ENCODE data around the gene AMN. TPM values are rescaled to one million over a fixed set of nuclear protein-coding genes. Genes with fewer than 3 reads are reported as not detected.
"Not testable (repeated sequence)": the region's sequence is repeated elsewhere in the genome, so short reads cannot be mapped to it uniquely, and the experiment has no call there.

AMN gene
- total RNA-seq, 4 donors from 2014 or later, result 0.21 TPM; not detected in 3

- peaks cover 0 to 28% (median 10%) of the 10 kb centered on the region in 3 donors for H3K36me3 ChIP-seq
- H3K4me3 ChIP-seq, result no peak overlapping the region
- WGBS, 2 donors, result 90 to 92% methylated on average over 8 of the region's 8 CpGs
- H3K9me3 ChIP-seq, result no peaks in the 10 kb centered on the region
- DNase-seq (ENCODE audit: low spot score in 2 of 2), result no peak
- H3K4me1 ChIP-seq, result peaks cover 0 to 4% (median 0%) of the 10 kb centered on the region in 4 donors
- H3K27me3 ChIP-seq, result no peaks in the 10 kb centered on the region
- TF ChIP-seq EP300 (IDR thresholded peaks at IDR 0.05), result no peak
- TF ChIP-seq POLR2A (IDR thresholded peaks at IDR 0.05), result no peak
- TF ChIP-seq CTCF (IDR thresholded peaks at IDR 0.05), result no peak
- peak overlapping the region in 1 of 4 donors; percentile 52 for H3K27ac ChIP-seq
These were observed 29.8 kb upstream of the AMN start for GRCh38 chr14:102892651-102893050.

- peak; percentile 59 to 79 for DNase-seq (ENCODE audit: low spot score in 2 of 2)
These were observed 29.0 kb upstream of the AMN start for GRCh38 chr14:102893452-102893851.

GRCh38 chr14:102896735-102897134 lies 25.7 kb upstream of the AMN start:
- H3K27me3 ChIP-seq; H3K9me3 ChIP-seq; H3K4me3 ChIP-seq; H3K4me1 ChIP-seq; H3K27ac ChIP-seq; DNase-seq (ENCODE audit: low spot score in 2 of 2): not testable (repeated sequence)
- H3K36me3 ChIP-seq, result peaks cover 0 to 39% (median 4%) of the 10 kb centered on the region in 3 donors

More at GRCh38 chr14:102893452-102893851, 29.0 kb upstream of the AMN start:
- no peak overlapping the region for H3K4me3 ChIP-seq
- H3K27ac ChIP-seq, result peak overlapping the region in 1 of 4 donors; percentile 52
- H3K36me3 ChIP-seq, result peaks cover 0 to 30% (median 10%) of the 10 kb centered on the region in 3 donors
- no peaks in the 10 kb centered on the region for H3K27me3 ChIP-seq
- H3K4me1 ChIP-seq, result peaks cover 0 to 4% (median 0%) of the 10 kb centered on the region in 4 donors
- H3K9me3 ChIP-seq, result no peaks in the 10 kb centered on the region
- WGBS, 2 donors, result 25 to 27% methylated on average over 9 of the region's 9 CpGs
- TF ChIP-seq POLR2A (IDR thresholded peaks at IDR 0.05) (no peak), EP300 (IDR thresholded peaks at IDR 0.05) (peak in 1 of 2 donors; percentile 78), CTCF (IDR thresholded peaks at IDR 0.05) (no peak)

DNA sequence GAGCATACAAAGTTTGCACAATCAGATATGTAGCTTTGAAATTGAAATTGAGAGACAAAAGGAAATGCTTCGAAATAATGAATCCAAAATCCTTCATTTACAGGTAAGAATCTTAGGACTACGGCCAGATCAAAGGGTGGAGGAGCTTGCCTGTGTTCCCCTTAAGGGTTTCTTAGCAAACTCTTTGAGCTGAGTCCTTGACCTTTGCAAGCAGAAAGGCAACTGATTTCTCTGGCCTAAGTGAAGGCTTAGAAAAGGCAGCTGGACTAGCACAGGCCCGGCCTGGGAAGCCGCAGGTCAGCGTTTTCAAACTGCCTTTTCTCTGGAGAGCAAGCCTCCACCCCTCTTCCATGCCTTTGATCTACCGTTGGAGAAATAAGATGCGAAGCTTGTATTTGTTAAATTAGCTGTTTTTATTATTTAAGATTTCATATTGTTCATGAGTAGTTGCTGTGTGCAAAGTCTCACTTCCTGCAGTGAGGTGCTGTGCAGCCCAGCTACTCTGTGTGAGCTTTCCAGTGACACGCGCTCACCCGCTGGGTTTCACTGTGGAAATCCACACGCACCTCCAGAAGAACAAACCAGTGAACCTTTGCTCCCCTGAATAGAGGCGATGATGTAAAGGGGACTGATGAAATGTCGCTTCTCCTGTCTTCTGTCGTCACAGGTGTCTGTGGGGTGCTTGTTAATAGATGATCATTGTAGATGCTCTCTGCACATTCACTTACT lies 25.0 kb upstream of the AMN start:
- peaks cover 0 to 44% (median 3%) of the 10 kb centered on the region in 3 donors for H3K36me3 ChIP-seq
- no peak for DNase-seq (ENCODE audit: low spot score in 2 of 2)
- peaks cover 0 to 4% (median 0%) of the 10 kb centered on the region in 4 donors for H3K4me1 ChIP-seq
- 81 to 86% methylated on average over 14 of the region's 14 CpGs for WGBS, 2 donors
- no peaks in the 10 kb centered on the region for H3K27me3 ChIP-seq
- TF ChIP-seq CTCF (IDR thresholded peaks at IDR 0.05) (no peak), EP300 (IDR thresholded peaks at IDR 0.05) (no peak), POLR2A (IDR thresholded peaks at IDR 0.05) (no peak)
- no peak overlapping the region for H3K27ac ChIP-seq
- no peak overlapping the region for H3K4me3 ChIP-seq
- H3K9me3 ChIP-seq, result no peaks in the 10 kb centered on the region

DNA sequence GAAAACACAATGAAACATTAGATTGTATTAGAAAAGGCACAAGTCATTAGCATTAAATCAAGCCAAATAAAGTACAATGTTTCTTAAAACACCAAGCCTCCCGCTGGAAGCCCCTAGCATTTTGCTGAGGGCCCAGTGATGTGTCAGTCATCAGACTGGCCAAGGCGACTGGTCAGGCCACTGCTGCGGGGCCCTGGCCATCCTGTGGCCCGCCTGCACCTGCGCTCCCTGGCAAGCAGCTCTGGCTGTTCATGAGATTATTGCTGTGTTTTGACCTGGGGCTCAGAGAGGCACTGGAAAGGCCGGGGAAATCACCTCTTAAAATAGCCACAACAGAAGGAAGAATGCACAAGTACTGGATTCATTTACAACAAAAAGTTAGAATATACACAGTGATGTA lies 24.2 kb upstream of the AMN start:
- no peak for TF ChIP-seq CTCF (IDR thresholded peaks at IDR 0.05)
- TF ChIP-seq POLR2A (IDR thresholded peaks at IDR 0.05), result no peak
- DNase-seq (ENCODE audit: low spot score in 2 of 2), result no peak
- 86 to 95% methylated on average over 6 of the region's 6 CpGs for WGBS, 2 donors

More for the DNA sequence above, 24.2 kb upstream of the AMN start:
- Histone ChIP-seq H3K27ac (no peak overlapping the region), H3K4me3 (no peak overlapping the region), H3K4me1 (peaks cover 0 to 4% (median 0%) of the 10 kb centered on the region in 4 donors), H3K36me3 (peaks cover 0 to 52% (median 0%) of the 10 kb centered on the region in 3 donors), H3K9me3 (no peaks in the 10 kb centered on the region), H3K27me3 (no peaks in the 10 kb centered on the region)
